K562 (cell line): ENCODE data around the gene NUFIP1. TPM values are rescaled to one million over a fixed set of nuclear protein-coding genes. Genes with fewer than 3 reads are reported as not detected.

Source experiments
- ARID1B ChIP-seq: fragments of 450-650 bp; IDR thresholded peaks from 2 replicates; pipeline ENCODE4 v1.6.1; 2016; ENCODE audit warnings: antibody characterized with exemption, mild to moderate bottlenecking, inconsistent platforms
- BACH1 ChIP-seq: fragments of 200-800 bp; sonication (Bioruptor generic); IDR thresholded peaks from 2 replicates; pipeline ENCODE4 v1.6.1; 2016; ENCODE audit warnings: missing genetic modification characterization, missing compliant biosample characterization
- BCLAF1 ChIP-seq, 2 experiments: fragments of 450-650 bp in 1 of 2; IDR thresholded peaks; 2 replicates each; pipeline ENCODE4 v1.6.1; 2011 to 2017; ENCODE audit warnings: low read depth in 2 of 2, antibody characterized with exemption in 1 of 2, borderline replicate concordance in 1 of 2, low read length in 1 of 2, mild to moderate bottlenecking in 1 of 2, mixed read lengths in 1 of 2; ENCODE audit not compliant: control insufficient read depth in 1 of 2
- DPF2 ChIP-seq: fragments of 450-650 bp; IDR thresholded peaks from 2 replicates; pipeline ENCODE4 v1.6.1; 2016
- FOS ChIP-seq: IDR thresholded peaks from 3 replicates; pipeline ENCODE4 v1.6.1; 2011; ENCODE audit not compliant: insufficient read length; ENCODE audit errors: extremely low read depth
- GABPA ChIP-seq: fragments of 200-800 bp; sonication (Bioruptor generic); conservative IDR thresholded peaks from 2 replicates; pipeline ENCODE4 v1.6.1; 2016; ENCODE audit warnings: low read depth, missing genetic modification characterization, missing compliant biosample characterization
- HNRNPK ChIP-seq: fragments of 200-400 bp; formaldehyde crosslinking; IDR thresholded peaks from one replicate; pipeline ENCODE4 v1.6.1; 2018; ENCODE audit warnings: mild to moderate bottlenecking, low read depth, low read length; ENCODE audit not compliant: poor library complexity, severe bottlenecking
- JUNB ChIP-seq: fragments of 450-650 bp; formaldehyde crosslinking; conservative IDR thresholded peaks from 2 replicates; pipeline ENCODE4 v1.4.0; 2020; ENCODE audit warnings: mild to moderate bottlenecking
- MCM2 ChIP-seq: fragments of 450-650 bp; IDR thresholded peaks from 2 replicates; pipeline ENCODE4 v1.6.1; 2017; ENCODE audit warnings: low read depth, mild to moderate bottlenecking
- MNT ChIP-seq, 2 experiments: fragments of 450-650 bp; conservative IDR thresholded peaks; 2 replicates each; pipeline ENCODE4 v1.6.1; 2017; ENCODE audit warnings: mild to moderate bottlenecking in 2 of 2, moderate library complexity in 2 of 2
- MTA1 ChIP-seq: fragments of 450-650 bp; IDR thresholded peaks from 2 replicates; pipeline ENCODE4 v1.6.1; 2017; ENCODE audit warnings: borderline replicate concordance
- MYC ChIP-seq, 2 experiments: fragments of 250-450 bp in 1 of 2; sonication (Bioruptor Pico) in 1 of 2; IDR thresholded peaks; 2 replicates each; pipeline versions ENCODE4 v1.5.1 to v1.6.1; 2012 to 2021; ENCODE audit warnings: low read depth in 2 of 2, borderline replicate concordance in 1 of 2, improper control_type of control experiment in 1 of 2, low read length in 1 of 2, mild to moderate bottlenecking in 1 of 2, moderate library complexity in 1 of 2
- NR1H2 ChIP-seq: sonication (generic); formaldehyde crosslinking; IDR thresholded peaks from 2 replicates; pipeline ENCODE4 v1.4.0; 2020; ENCODE audit warnings: mild to moderate bottlenecking, missing genetic modification reagents
- PPARD ChIP-seq: fragments of 250-450 bp; sonication (Bioruptor Pico); IDR thresholded peaks from 2 replicates; pipeline ENCODE4 v1.8.0; 2022; ENCODE audit warnings: inconsistent platforms, mild to moderate bottlenecking, moderate library complexity
- PRPF4 ChIP-seq: fragments of 200-400 bp; formaldehyde crosslinking; IDR thresholded peaks from one replicate; pipeline ENCODE4 v1.6.1; 2017; ENCODE audit warnings: low read length, low read depth, mild to moderate bottlenecking; ENCODE audit not compliant: insufficient read depth, poor library complexity, severe bottlenecking
- RB1 ChIP-seq: fragments of 450-650 bp; IDR thresholded peaks from 2 replicates; pipeline ENCODE4 v1.6.1; 2017; ENCODE audit warnings: low read depth, mild to moderate bottlenecking
- STAG1 ChIP-seq: sonication (generic); formaldehyde crosslinking; IDR thresholded peaks from 2 replicates; pipeline ENCODE4 v1.5.0; 2020; ENCODE audit warnings: missing genetic modification reagents, borderline replicate concordance
- SUPT5H ChIP-seq: fragments of 450-650 bp; IDR thresholded peaks from 2 replicates; pipeline ENCODE4 v1.6.1; 2016
- TAF1 ChIP-seq: IDR thresholded peaks from 2 replicates; pipeline ENCODE4 v1.6.1; 2011; ENCODE audit warnings: mild to moderate bottlenecking, low read length, moderate library complexity; ENCODE audit not compliant: insufficient read depth, control insufficient read depth, severe bottlenecking; ENCODE audit errors: extremely low read depth
- ZC3H11A ChIP-seq: IDR thresholded peaks from 2 replicates; pipeline ENCODE4 v1.6.1; 2012; ENCODE audit warnings: low read depth, low read length, improper control_type of control experiment
- ZFP91 ChIP-seq: sonication (generic); formaldehyde crosslinking; IDR thresholded peaks from 2 replicates; pipeline ENCODE4 v1.8.0; 2022; ENCODE audit warnings: mild to moderate bottlenecking, missing genetic modification reagents
- ZNF12 ChIP-seq: sonication (generic); formaldehyde crosslinking; IDR thresholded peaks from 2 replicates; pipeline ENCODE4 v1.4.0; 2020; ENCODE audit warnings: mild to moderate bottlenecking, missing genetic modification reagents
- polyA plus RNA-seq, 8 experiments: library from polyadenylated mRNA; depleted of rRNA in 4 of 8; stranded (reverse) in 5 of 8; unstranded in 3 of 8; fragments of >200 nt; fragmentation: Nextera tagmentation in 2 of 8; fragmentation: Illumina TruSeq in 1 of 8; extraction: Ambion mirVana in 2 of 8; extraction: Trizol in 1 of 8; gene quantifications; 2 replicates each; pipeline versions ENCODE4 v1.2.1 to v1.2.3, GENCODE V29; 2011 to 2014; ENCODE audit warnings: inconsistent platforms in 1 of 8, missing spikeins in 1 of 8
- total RNA-seq, 7 experiments: library from RNA; depleted of rRNA in 6 of 7; stranded (reverse); fragments of >200 nt in 6 of 7; fragmentation: Illumina TruSeq in 2 of 7; extraction: Trizol in 2 of 7; gene quantifications; 2 replicates each; pipeline versions ENCODE4 v1.2.1 to v1.2.3, GENCODE V29; 2011 to 2021; ENCODE audit warnings: low replicate concordance in 1 of 7

The NUFIP1 gene
- total and polyA plus RNA-seq, 9 of the 15 experiments (the other 6 are each of a cell fraction or from before 2014, with no cell fraction given): 2.6 to 9.7 (median 4.1) TPM

GRCh38 chr13:44989071-44989889, at the start of gene NUFIP1, which contains the start of gene GPALPP1 (continued):
- TF ChIP-seq ARID1B (no peak), HNRNPK (no peak), ZNF12 (CRISPR knock-in tag) (no peak), PRPF4 (no peak), JUNB (CRISPR knock-in tag) (no peak), NR1H2 (no peak), MCM2 (no peak), MYC (IDR thresholded peaks at IDR 0.05; ENCODE audit: low read depth, low read length) (peak; percentile 90), MYC (CRISPR knock-in tag; IDR thresholded peaks at IDR 0.05; ENCODE audit: borderline replicate concordance, low read depth) (no peak), ZC3H11A (no peak), STAG1 (CRISPR knock-in tag) (no peak), FOS (no peak), PPARD (CRISPR knock-in tag) (no peak), DPF2 (no peak), RB1 (peak; percentile 61), MNT (conservative IDR thresholded peaks at IDR 0.05) (peak; percentile 87 to 95), MTA1 (peak; percentile 98), BACH1 (tag) (no peak), SUPT5H (peak; percentile 60), TAF1 (peak; percentile 52), BCLAF1 (IDR thresholded peaks at IDR 0.05; ENCODE audit: borderline replicate concordance in 1 of 2, control insufficient read depth in 1 of 2, low read depth in 2 of 2, low read length in 1 of 2) (no peak), ZFP91 (no peak), GABPA (tag) (peak; percentile 93)
